Measurements from ENCODE around the gene ADCY2.

DNA sequence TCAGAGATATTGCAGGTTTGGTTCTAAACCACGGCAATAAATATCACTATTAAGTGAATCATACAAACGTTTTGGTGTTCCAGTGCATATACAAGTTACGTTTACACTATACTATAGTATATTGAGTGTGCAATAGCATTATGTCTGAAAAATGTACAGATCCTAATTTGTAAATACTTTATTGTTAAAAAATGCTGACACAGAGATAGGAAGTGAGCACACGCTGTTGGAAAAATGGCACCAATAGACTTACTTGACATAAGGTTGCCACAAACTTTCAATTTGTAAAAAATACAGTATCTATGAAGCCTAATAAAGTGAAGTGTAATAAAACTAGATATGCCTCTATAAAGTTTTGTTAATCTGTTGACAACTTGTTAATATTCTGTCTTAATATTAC lies 439.0 kb downstream of the ADCY2 start:
- TF ChIP-seq POLR2A (IDR thresholded peaks at IDR 0.05; ENCODE audit: low read length) (no peak), GATA1 (IDR thresholded peaks at IDR 0.05; ENCODE audit: low read depth, low read length) (no peak)
